ENCODE results near the gene LRRTM4.

Gene LRRTM4

GRCh38 chr2:77434880-77435279 lies 87.3 kb downstream of the LRRTM4 start:
- no peak for TF ChIP-seq CTCF (IDR thresholded peaks at IDR 0.05; ENCODE audit: extremely low read depth, missing control alignments)
- DNase-seq (ENCODE audit: low spot score): no peak

GRCh38 chr2:77428946-77429345 lies 93.2 kb downstream of the LRRTM4 start:
- no peak for TF ChIP-seq CTCF (IDR thresholded peaks at IDR 0.05; ENCODE audit: extremely low read depth, missing control alignments)
- DNase-seq (ENCODE audit: low spot score): no peak

GRCh38 chr2:77421971-77422370 lies 100.2 kb downstream of the LRRTM4 start:
- no peak for TF ChIP-seq CTCF (IDR thresholded peaks at IDR 0.05; ENCODE audit: extremely low read depth, missing control alignments)
- no peak for DNase-seq (ENCODE audit: low spot score)

GRCh38 chr2:77418537-77418936 lies 103.6 kb downstream of the LRRTM4 start:
- DNase-seq (ENCODE audit: low spot score): no peak
- no peak for TF ChIP-seq CTCF (IDR thresholded peaks at IDR 0.05; ENCODE audit: extremely low read depth, missing control alignments)

- TF ChIP-seq CTCF (IDR thresholded peaks at IDR 0.05; ENCODE audit: extremely low read depth, missing control alignments): no peak
- no peak for DNase-seq (ENCODE audit: low spot score)
Measured at GRCh38 chr2:77404189-77404588, 118.0 kb downstream of the LRRTM4 start.

GRCh38 chr2:77398970-77399600 lies 123.1 kb downstream of the LRRTM4 start:
- no peak for TF ChIP-seq CTCF (IDR thresholded peaks at IDR 0.05; ENCODE audit: extremely low read depth, missing control alignments)
- no peak for DNase-seq (ENCODE audit: low spot score)

- no peak for DNase-seq (ENCODE audit: low spot score)
- no peak for TF ChIP-seq CTCF (IDR thresholded peaks at IDR 0.05; ENCODE audit: extremely low read depth, missing control alignments)
Measured at GRCh38 chr2:77397763-77398162, 124.4 kb downstream of the LRRTM4 start.
